GM19455 (cell line): Measurements from ENCODE around the gene SPIN1.

ENCODE experiments used
- ATAC-seq: cut with Tn5 transposase; IDR thresholded peaks from one replicate; pipeline ENCODE4 v1.9.1; 2021; ENCODE audit not compliant: unreplicated experiment

The SPIN1 gene

DNA sequence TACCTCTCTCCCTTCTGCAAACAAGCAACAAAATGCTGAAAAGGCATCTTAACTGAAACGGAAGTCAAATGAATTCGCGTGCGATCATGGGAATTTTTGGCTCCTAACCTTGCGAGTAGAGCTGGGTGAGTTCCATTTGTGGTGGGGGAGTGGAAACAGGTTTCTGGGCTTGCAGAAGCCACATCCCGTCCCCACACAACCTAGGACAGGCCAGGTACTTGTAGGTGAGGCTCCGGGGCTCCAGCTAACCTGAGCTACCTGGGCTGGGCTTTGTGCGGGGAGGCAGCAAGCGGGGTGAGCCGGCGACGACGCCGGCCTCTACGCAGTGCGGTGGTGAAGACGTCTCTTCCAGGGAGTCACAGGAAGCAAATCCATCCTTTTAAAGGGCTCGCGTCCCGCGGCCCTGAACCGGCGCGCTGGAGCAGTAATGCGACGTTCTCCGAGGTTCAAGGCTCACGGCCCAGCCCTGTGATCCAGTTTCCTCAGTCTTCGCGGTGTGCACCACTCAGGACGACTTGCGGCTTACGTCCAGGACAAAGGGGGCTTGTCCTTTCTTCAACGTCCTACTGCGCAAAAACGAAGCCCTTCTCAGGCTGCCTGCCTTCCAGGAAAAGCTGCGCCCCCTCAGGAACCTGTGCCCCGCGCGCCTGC, 567 bp upstream of the SPIN1 start:
- peak; percentile 11 for ATAC-seq

- ATAC-seq = peak; percentile 28
Observed at GRCh38 chr9:88388886-88389605, 802 bp downstream of the SPIN1 start.

GRCh38 chr9:88390371-88390990, 2.2 kb downstream of the SPIN1 start:
- ATAC-seq = no peak

GRCh38 chr9:88391236-88391635, 3.0 kb downstream of the SPIN1 start:
- no peak for ATAC-seq

DNA sequence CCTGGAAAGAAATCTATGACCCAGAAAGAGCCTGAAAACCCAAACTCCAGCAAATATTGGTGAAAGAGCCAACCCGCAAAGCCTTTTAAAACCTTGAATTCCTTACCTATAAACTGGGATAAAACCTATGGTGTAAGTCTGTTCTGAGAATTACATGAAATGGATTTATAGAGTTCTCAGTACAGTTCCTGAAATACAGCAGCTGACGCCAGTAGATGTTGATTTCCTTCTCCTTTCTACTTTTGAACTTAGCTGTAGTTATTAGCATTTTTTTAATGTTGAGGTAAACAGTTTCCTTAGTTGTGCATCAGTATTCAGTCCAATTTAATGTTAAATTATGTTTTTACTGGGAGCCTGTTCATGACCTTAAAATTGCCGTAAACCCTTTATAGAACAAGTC, 3.7 kb downstream of the SPIN1 start:
- ATAC-seq = no peak

GRCh38 chr9:88392549-88392948, 4.3 kb downstream of the SPIN1 start:
- ATAC-seq = no peak

- no peak for ATAC-seq
Observed at GRCh38 chr9:88396836-88397577, 8.8 kb downstream of the SPIN1 start.

- ATAC-seq = no peak
Observed at GRCh38 chr9:88398016-88398415, 9.8 kb downstream of the SPIN1 start.

- no peak for ATAC-seq
Observed at GRCh38 chr9:88399966-88400365, 11.7 kb downstream of the SPIN1 start.

GRCh38 chr9:88403340-88403739, 15.1 kb downstream of the SPIN1 start:
- ATAC-seq = no peak

DNA sequence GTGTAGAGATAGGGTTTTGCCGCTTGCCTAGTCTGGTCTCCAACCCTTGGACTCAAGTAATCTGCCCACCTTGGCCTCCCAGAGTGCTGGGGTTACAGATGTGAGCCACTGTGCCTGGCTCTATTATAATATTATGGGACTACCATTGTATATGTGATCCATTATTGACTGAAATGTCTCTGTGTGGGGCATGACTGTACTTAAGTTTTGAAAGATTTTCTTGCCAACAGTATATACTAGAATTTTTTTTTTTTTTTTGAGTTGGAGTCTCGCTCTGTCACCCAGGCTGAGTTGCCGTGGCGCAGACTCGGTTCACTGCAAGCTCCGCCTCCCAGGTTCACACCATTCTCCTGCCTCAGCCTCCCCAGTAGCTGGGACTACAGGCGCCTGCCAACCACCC, 17.8 kb downstream of the SPIN1 start:
- ATAC-seq = no peak

DNA sequence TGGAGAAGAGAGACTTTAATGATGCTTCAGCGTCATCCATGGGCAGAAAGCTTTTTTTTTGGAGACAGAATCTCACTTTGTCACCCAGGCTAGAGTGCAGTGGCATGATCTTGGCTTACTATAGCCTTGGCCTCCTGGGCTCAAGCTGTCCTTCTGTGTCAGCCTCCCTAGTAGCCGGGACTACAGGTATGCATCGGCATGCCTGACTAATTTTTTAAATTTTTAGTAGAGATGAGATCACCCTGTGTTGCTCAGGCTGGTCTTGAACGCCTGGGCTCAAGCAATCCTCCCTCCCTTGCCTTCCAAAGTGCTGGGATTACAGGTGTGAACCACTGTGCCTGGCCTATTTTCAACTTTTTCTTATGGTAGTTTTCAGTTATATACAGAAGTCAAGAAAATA, 23.2 kb downstream of the SPIN1 start:
- ATAC-seq = no peak

GRCh38 chr9:88414298-88414697, 26.1 kb downstream of the SPIN1 start:
- no peak for ATAC-seq

- ATAC-seq = no peak
Observed at GRCh38 chr9:88418025-88418424, 29.8 kb downstream of the SPIN1 start.

DNA sequence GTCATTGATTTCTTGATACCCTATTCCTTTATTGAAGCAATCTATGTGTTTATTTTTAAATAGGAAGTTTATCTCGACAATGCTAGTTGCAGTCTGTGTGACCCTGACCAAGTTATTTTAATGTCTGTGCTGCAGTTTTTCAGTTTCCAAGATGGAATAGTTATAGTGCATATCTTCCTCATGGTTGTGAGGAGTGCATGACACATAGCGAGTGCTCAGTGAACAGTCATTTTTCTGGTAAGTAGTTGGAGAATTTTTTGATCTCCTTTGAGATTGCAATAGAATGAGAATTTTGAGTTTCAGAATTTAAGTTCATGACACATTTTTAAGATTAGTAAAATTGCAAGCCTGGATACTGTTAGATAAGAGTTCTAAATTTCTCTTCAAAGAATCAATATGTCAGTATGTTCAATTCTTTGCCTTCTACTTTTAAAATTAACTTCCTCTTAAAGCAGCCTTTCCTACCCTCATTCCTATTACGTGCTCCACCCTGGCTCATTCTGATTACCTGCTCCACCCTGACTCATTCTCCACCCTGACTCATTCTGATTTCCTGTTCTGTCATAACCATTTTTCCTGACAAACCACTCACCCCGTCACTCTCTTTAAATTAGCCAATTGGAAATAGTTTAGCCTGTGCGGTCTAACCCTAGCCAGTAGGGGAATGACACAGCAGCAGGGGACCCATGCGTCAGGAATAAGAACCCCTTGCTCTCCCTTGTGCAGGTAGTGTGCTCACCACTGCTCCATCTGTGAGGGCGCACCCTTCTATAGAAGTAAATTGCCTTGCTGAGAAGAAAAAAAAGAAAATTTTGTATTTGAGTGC, 30.7 kb downstream of the SPIN1 start:
- ATAC-seq = no peak

DNA sequence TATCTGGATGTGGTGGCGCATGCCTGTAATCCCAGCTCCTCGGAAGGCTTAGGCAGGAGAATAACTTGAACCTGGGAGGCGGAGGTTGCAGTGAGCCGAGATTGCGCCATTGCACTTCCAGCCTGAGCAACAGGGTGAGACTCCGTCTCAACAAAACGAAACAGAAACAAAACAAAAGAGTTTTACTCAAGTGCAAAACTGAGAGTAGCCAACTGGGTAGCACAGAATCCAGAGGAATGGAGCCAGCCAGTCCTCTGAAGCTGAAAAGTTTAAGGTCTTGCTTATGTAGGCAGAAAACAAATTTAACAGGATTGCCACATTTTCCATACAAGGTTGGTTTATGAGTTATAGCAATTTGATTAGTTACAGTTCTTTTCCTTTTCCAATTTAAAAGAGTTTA, 32.0 kb downstream of the SPIN1 start:
- no peak for ATAC-seq

GRCh38 chr9:88421348-88421747, 33.1 kb downstream of the SPIN1 start:
- ATAC-seq = no peak

DNA sequence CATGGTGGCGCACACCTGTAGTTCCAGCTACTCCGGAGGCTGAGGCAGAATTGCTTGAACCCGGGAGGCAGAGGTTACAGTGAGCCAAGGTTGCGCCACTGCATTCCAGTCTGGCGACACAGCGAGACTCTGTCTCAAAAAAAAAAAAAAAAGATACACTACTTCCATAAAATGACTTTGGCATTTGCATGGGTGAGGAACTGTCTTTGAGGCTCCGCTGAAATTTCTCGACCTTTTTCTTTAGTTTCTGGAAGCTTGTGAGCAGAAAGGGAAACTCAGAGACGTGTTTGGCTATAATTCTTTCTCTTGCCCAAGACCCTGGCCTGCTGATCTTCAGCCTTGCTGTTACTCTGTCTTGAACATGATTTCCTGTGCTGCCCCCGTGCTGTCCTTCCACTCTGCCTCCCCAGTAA, 37.3 kb downstream of the SPIN1 start:
- no peak for ATAC-seq

- no peak for ATAC-seq
Observed at GRCh38 chr9:88426651-88427050, 38.4 kb downstream of the SPIN1 start.

DNA sequence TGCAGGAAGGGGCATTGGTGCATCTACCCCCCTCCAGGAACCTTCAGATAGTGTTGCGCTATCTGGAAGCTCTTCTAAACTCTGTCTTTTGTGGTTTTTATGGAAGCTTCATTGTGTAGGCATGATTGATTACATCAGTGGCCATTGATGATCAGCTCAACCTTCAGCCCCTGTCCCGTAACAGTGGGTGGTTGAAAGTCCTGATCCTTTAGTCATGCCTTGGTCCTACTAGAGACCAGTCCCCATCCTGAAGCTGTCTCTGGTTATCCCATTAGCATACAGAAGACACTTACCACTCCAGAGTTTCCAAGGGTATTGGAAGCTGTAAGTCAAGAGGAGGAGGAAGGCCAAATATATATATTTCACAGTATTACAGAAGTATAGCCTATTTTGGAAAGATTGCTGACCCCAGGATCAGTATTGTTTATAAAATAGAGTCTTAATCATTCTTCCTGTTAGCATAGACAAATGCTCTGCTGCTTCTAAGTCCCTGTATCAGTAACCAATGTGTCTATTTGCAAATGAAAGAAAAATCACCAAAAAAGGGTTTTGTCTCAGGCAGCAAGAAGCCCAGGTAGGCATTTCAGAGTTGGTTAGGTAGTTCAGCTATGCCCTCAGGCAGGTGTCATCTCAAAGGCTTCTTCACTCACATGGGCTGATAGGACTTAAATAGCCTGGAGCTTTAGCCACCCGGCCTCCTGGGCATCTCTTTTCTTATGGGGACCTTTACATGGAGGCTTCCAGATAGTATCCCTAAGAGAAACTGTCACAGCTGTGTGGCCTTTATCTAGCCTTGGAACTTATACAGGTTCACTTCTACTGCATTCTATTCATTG, 41.6 kb downstream of the SPIN1 start:
- no peak for ATAC-seq
